Peyer's patch (tissue), 4 donors: ENCODE results near the gene ARMC3. TPM values are rescaled to one million over a fixed set of nuclear protein-coding genes. Genes with fewer than 3 reads are reported as not detected.

ENCODE experiments used
- DNase-seq, 3 donors: peaks; one replicate each; pipeline ENCODE4 v3.0.0-alpha.2; 2017 to 2019
- H3K27ac ChIP-seq, 4 donors: fragments of 200-600 bp; sonication (generic); one replicate each; pipeline ENCODE4 v1.5.1; 2016 to 2019
- H3K27me3 ChIP-seq, 2 donors: fragments of 200-600 bp; sonication (generic); one replicate each; pipeline ENCODE4 v1.5.1; 2019
- H3K36me3 ChIP-seq, 3 donors: fragments of 200-600 bp; sonication (generic); one replicate each; pipeline ENCODE4 v1.5.1; 2016 to 2019
- H3K4me1 ChIP-seq, 4 donors: fragments of 200-600 bp; sonication (generic); one replicate each; pipeline ENCODE4 v1.5.1; 2016 to 2019
- H3K4me3 ChIP-seq, 4 donors: fragments of 200-600 bp; sonication (generic); 1 replicate in 3 of 4; 2 replicates in 1 of 4; pipeline ENCODE4 v1.5.1; 2016 to 2019; ENCODE audit warnings: mild to moderate bottlenecking in 1 of 4
- H3K9me3 ChIP-seq, 4 donors: fragments of 200-600 bp; sonication (generic); one replicate each; pipeline ENCODE4 v1.5.1; 2016 to 2019; ENCODE audit warnings: mild to moderate bottlenecking in 1 of 4
- POLR2A ChIP-seq, 2 donors: fragments of 450-650 bp; IDR thresholded peaks; one replicate each; pipeline ENCODE4 v1.5.1; 2017; ENCODE audit warnings: antibody characterized with exemption in 2 of 2, mild to moderate bottlenecking in 2 of 2, moderate library complexity in 2 of 2
- total RNA-seq, 4 donors: library from RNA; depleted of rRNA; stranded (reverse); fragments of >200 nt; gene quantifications; one replicate each; pipeline ENCODE4 v1.1.0, GENCODE V29; 2016
- TF ChIP-seq, protein P1 (sequence below), 6 experiments: fragments of 450-650 bp in 4 of 6; fragments of 200-600 bp in 2 of 6; sonication (generic) in 1 of 6; IDR thresholded peaks; one replicate each; pipeline ENCODE4 v1.5.1; 2017 to 2019; ENCODE audit warnings: antibody characterized with exemption in 6 of 6, mild to moderate bottlenecking in 3 of 6, moderate library complexity in 1 of 6

Gene ARMC3
- total RNA-seq, 4 donors from 2014 or later, result not detected

DNA sequence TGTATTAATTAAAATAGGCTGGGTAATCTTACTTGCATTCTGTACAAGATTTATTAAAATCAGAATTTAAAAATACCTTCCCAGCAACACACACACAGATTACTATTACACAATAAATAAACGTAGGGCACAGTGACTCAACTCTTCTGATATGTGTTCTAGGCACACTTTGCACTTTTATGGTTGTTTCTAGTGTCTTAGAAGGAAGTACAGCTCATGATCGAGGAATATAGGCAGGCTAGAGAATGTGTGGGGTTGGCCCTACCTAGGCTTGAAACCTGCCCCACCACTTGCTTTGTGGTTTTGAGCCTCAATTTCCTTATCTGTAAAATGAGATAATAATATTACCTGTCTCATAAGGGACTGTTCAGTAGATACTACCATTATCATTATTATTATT, 30.5 kb downstream of the ARMC3 start:
- Histone ChIP-seq H3K4me1 (no peaks in the 10 kb centered on the region), H3K4me3 (no peak overlapping the region), H3K27me3 (no peaks in the 10 kb centered on the region), H3K36me3 (no peaks in the 10 kb centered on the region), H3K27ac (no peak overlapping the region), H3K9me3 (no peaks in the 10 kb centered on the region)
- no peak for TF ChIP-seq POLR2A (IDR thresholded peaks at IDR 0.05)
- TF ChIP-seq, protein P1, sequence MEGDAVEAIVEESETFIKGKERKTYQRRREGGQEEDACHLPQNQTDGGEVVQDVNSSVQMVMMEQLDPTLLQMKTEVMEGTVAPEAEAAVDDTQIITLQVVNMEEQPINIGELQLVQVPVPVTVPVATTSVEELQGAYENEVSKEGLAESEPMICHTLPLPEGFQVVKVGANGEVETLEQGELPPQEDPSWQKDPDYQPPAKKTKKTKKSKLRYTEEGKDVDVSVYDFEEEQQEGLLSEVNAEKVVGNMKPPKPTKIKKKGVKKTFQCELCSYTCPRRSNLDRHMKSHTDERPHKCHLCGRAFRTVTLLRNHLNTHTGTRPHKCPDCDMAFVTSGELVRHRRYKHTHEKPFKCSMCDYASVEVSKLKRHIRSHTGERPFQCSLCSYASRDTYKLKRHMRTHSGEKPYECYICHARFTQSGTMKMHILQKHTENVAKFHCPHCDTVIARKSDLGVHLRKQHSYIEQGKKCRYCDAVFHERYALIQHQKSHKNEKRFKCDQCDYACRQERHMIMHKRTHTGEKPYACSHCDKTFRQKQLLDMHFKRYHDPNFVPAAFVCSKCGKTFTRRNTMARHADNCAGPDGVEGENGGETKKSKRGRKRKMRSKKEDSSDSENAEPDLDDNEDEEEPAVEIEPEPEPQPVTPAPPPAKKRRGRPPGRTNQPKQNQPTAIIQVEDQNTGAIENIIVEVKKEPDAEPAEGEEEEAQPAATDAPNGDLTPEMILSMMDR (IDR thresholded peaks at IDR 0.05), result no peak
- no peak for DNase-seq

DNA sequence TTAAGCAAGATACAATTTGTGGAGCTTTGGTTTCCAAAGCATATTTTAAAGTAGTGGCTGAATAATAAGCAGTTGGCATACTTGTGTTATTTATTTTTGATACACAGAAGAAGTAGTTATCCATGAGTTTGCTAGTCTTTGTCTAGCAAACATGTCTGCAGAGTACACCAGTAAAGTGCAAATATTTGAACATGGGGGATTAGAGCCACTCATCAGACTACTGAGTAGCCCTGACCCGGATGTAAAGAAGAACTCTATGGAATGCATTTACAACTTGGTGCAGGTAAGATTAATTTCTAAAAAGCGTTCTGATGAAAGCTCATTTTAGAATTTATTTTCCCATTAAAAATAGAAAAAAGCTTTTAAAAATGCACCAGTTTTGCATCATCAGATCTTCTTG, 31.4 kb downstream of the ARMC3 start:
- DNase-seq, result no peak
- H3K4me1 ChIP-seq, result no peaks in the 10 kb centered on the region

DNA sequence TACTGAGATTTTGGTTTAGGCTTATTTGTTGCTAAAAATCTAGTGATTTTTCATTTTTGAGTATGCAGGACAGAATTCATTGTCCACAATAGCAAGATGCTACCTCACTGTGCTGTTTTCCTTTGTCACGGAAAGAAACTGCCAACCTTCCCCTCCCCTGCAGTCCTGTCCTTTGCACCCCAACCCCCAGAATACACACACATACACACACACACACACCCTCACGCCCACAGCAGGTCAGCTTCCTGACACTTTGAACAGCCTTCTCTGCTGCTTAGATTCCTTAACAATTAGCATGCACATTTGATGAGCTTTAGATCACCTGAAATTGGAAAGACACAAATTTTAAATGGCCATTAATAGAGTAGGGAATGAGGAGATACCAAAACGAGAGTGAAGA, 32.1 kb downstream of the ARMC3 start:
- Histone ChIP-seq H3K27me3 (no peaks in the 10 kb centered on the region), H3K4me3 (no peak overlapping the region), H3K9me3 (no peaks in the 10 kb centered on the region), H3K4me1 (no peaks in the 10 kb centered on the region), H3K27ac (no peak overlapping the region), H3K36me3 (no peaks in the 10 kb centered on the region)
- TF ChIP-seq POLR2A (IDR thresholded peaks at IDR 0.05), result no peak
- DNase-seq, result no peak

More for the DNA sequence above, 31.4 kb downstream of the ARMC3 start:
- Histone ChIP-seq H3K4me3 (no peak overlapping the region), H3K9me3 (no peaks in the 10 kb centered on the region), H3K27me3 (no peaks in the 10 kb centered on the region), H3K27ac (no peak overlapping the region), H3K36me3 (no peaks in the 10 kb centered on the region)
- no peak for TF ChIP-seq POLR2A (IDR thresholded peaks at IDR 0.05)
- TF ChIP-seq, protein P1 (IDR thresholded peaks at IDR 0.05), result no peak

DNA sequence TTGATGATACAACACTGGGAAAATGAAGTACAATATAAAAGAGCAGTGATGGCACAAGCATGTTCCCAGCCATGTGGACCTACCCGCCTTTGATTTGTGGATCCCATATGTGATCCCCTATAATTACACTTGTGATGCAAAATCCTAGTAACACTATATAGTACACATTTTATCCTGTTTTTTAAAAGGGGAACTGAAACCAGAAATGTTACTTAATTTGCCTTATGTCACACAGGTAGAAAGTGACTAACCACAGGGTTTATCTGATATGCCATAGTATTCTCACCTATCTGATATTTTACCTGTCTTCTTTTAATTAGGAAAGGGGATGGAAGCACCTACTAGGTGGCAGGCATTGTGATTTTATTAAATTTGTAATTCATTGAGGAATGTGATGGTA, 35.0 kb downstream of the ARMC3 start:
- DNase-seq, result no peak
- Histone ChIP-seq H3K4me1 (no peaks in the 10 kb centered on the region), H3K27me3 (no peaks in the 10 kb centered on the region), H3K4me3 (no peak overlapping the region), H3K27ac (no peak overlapping the region), H3K36me3 (no peaks in the 10 kb centered on the region), H3K9me3 (no peaks in the 10 kb centered on the region)
- TF ChIP-seq, protein P1 (IDR thresholded peaks at IDR 0.05), result no peak
- no peak for TF ChIP-seq POLR2A (IDR thresholded peaks at IDR 0.05)

DNA sequence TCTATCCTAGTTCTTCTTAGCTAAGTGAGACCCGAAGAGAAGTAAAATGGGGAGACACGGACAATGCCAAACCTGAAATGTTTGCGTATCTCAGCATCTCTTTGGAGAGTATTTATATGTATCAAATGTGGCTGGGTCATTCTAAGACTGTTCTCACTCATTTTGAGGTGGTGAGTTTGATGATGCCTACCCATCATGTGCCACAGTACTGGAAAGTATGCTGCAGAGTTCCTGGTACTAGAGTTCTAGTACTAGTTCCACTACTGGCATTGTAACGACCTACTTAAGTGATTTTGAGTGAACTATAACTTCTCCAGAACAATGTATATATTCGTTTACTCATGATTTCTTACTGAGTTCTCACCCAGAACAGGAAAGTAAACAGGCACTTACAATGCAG, 41.9 kb downstream of the ARMC3 start:
- Histone ChIP-seq H3K4me3 (no peak overlapping the region), H3K9me3 (no peaks in the 10 kb centered on the region), H3K4me1 (no peaks in the 10 kb centered on the region), H3K36me3 (no peaks in the 10 kb centered on the region), H3K27me3 (no peaks in the 10 kb centered on the region), H3K27ac (no peak overlapping the region)
- no peak for DNase-seq
- no peak for TF ChIP-seq POLR2A (IDR thresholded peaks at IDR 0.05)

DNA sequence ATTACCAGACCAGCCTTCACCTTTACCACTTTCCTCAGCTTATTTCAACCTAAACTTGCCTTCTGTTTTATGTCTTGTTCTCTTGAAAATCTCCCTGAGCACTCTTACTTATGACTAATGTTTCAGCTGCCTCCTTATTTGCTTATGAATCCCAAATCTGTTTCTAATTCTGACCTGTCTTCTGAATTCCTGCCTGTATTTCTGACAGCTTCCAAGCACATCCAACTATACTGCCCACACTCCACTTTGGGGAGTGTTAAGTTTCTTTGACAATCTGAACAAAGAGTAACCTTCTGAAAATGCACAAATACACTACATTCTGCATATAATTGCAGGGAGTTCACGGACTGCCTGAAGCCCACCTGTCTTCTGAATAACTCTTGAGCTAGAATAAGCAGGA, 48.7 kb downstream of the ARMC3 start:
- H3K9me3 ChIP-seq, result no peaks in the 10 kb centered on the region

DNA sequence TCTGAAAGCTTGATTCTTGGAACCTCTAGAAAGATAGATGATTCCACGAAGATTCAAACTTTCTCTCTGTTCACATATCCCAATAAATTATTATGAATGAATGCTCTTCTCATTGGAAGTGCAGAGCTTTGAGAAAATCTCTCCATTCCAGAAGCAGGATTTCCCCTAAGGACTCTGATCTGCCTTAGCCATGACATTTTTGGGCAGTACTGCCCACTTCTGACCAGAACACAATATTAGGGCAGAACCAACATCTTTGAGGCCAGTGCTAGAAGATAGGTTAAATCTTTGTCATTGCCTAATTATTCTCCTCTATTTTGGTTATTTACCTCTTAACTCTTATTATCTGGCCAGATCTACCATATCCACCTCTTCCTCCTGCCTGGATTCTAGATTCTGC, 49.9 kb downstream of the ARMC3 start:
- no peaks in the 10 kb centered on the region for H3K9me3 ChIP-seq
- TF ChIP-seq, protein P1 (IDR thresholded peaks at IDR 0.05), result no peak
- TF ChIP-seq POLR2A (IDR thresholded peaks at IDR 0.05), result no peak
- no peak overlapping the region for H3K27ac ChIP-seq
- no peaks in the 10 kb centered on the region for H3K36me3 ChIP-seq
- H3K4me3 ChIP-seq, result no peak overlapping the region
- H3K4me1 ChIP-seq, result no peaks in the 10 kb centered on the region
- no peaks in the 10 kb centered on the region for H3K27me3 ChIP-seq
- DNase-seq, result no peak

More for the DNA sequence above, 48.7 kb downstream of the ARMC3 start:
- H3K36me3 ChIP-seq, result no peaks in the 10 kb centered on the region
- DNase-seq, result no peak
- H3K4me1 ChIP-seq, result no peaks in the 10 kb centered on the region
- TF ChIP-seq, protein P1 (IDR thresholded peaks at IDR 0.05), result no peak
- TF ChIP-seq POLR2A (IDR thresholded peaks at IDR 0.05), result no peak
- H3K27me3 ChIP-seq, result no peaks in the 10 kb centered on the region
- no peak overlapping the region for H3K27ac ChIP-seq
- no peak overlapping the region for H3K4me3 ChIP-seq
